H1 (cell line): Measurements from ENCODE around the gene TMTC2. TPM values are rescaled to one million over a fixed set of nuclear protein-coding genes. Genes with fewer than 3 reads are reported as not detected.

Experiments
- CTCF ChIA-PET: fragments of 300-600 bp; sonication (Branson Sonifier 250); formaldehyde crosslinking; loops from one replicate; lab custom pipeline; 2021; ENCODE audit not compliant: partially characterized antibody; lab: Charles Lee
- POLR2A ChIA-PET: fragments of 300-600 bp; sonication (Branson Sonifier 250); formaldehyde crosslinking; loops from one replicate; lab custom pipeline; 2021; ENCODE audit warnings: inconsistent platforms; ENCODE audit not compliant: partially characterized antibody; lab: Charles Lee
- DNase-seq, 2 experiments: peaks; one replicate each; pipeline versions ENCODE4 v3.0.0 to v3.0.0-alpha.2; 2010 to 2022; ENCODE audit warnings: low spot score in 2 of 2, low read depth in 1 of 2, mixed read lengths in 1 of 2
- FAIRE-seq: peaks from 2 replicates; lab custom pipeline; 2011; peaks lifted over from hg19 to GRCh38; lab: Jason Lieb, UNC
- H2AFZ ChIP-seq: 2 replicates; pipeline ENCODE4 v1.8.1; 2012; ENCODE audit warnings: low read length, inconsistent platforms
- H2AK5ac ChIP-seq: 2 replicates; pipeline ENCODE4 v1.6.1; 2013; ENCODE audit warnings: low read depth, low read length
- H2BK120ac ChIP-seq: replicated peaks from 2 replicates; pipeline ENCODE3; 2013; ENCODE audit warnings: low read depth, low read length, inconsistent platforms
- H2BK12ac ChIP-seq: 2 replicates; pipeline ENCODE4 v1.6.1; 2013; ENCODE audit warnings: low read depth, low read length
- H2BK15ac ChIP-seq: 2 replicates; pipeline ENCODE4 v1.6.1; 2013; ENCODE audit warnings: low read length
- H2BK20ac ChIP-seq: 2 replicates; pipeline ENCODE4 v1.6.1; 2013; ENCODE audit warnings: low read length
- H2BK5ac ChIP-seq: 2 replicates; pipeline ENCODE4 v1.6.1; 2013; ENCODE audit warnings: low read depth, low read length
- H3K14ac ChIP-seq: 2 replicates; pipeline ENCODE4 v1.6.1; 2013; ENCODE audit warnings: inconsistent platforms; ENCODE audit not compliant: insufficient read length
- H3K18ac ChIP-seq: 2 replicates; pipeline ENCODE4 v1.6.1; 2013; ENCODE audit warnings: low read length; ENCODE audit errors: extremely low read depth
- H3K23ac ChIP-seq: 2 replicates; pipeline ENCODE4 v1.6.1; 2013; ENCODE audit warnings: inconsistent platforms; ENCODE audit not compliant: insufficient read length
- H3K23me2 ChIP-seq: 2 replicates; pipeline ENCODE4 v1.6.1; 2013; ENCODE audit warnings: low read depth, low read length
- H3K27ac ChIP-seq: 2 replicates; pipeline ENCODE4 v1.6.1; 2011; ENCODE audit warnings: low read depth, low read length, inconsistent platforms
- H3K27me3 ChIP-seq, 4 experiments: replicated peaks in 1 of 4; 1 replicate in 1 of 4; 2 replicates in 3 of 4; pipeline versions ENCODE4 v1.6.1 to v1.8.1; 2011 to 2013; ENCODE audit warnings: low read length in 3 of 4, mild to moderate bottlenecking in 3 of 4, inconsistent platforms in 2 of 4, mixed read lengths in 2 of 4, moderate library complexity in 1 of 4; ENCODE audit not compliant: control insufficient read depth in 3 of 4, insufficient read depth in 3 of 4; ENCODE audit errors: extremely low read depth in 1 of 4
- H3K36me3 ChIP-seq, 4 experiments: 2 replicates each; pipeline versions ENCODE4 v1.6.1 to v1.8.1; 2011 to 2013; ENCODE audit warnings: mild to moderate bottlenecking in 4 of 4, low read length in 3 of 4, moderate library complexity in 2 of 4, control low read depth in 1 of 4, inconsistent platforms in 1 of 4; ENCODE audit not compliant: insufficient read depth in 4 of 4, control insufficient read depth in 2 of 4
- H3K4ac ChIP-seq: replicated peaks from 2 replicates; pipeline ENCODE3; 2013; ENCODE audit warnings: low read length, low read depth, mixed read lengths, inconsistent platforms; ENCODE audit not compliant: insufficient read length
- H3K4me1 ChIP-seq, 4 experiments: replicated peaks in 1 of 4; 1 replicate in 1 of 4; 2 replicates in 3 of 4; pipeline versions ENCODE4 v1.6.1 to v1.8.1; 2011 to 2013; ENCODE audit warnings: low read length in 3 of 4, inconsistent platforms in 2 of 4, mixed read lengths in 1 of 4; ENCODE audit not compliant: insufficient read depth in 4 of 4, control insufficient read depth in 3 of 4
- H3K4me2 ChIP-seq, 2 experiments: 2 replicates each; pipeline versions ENCODE4 v1.6.1 to v1.8.1; 2011 to 2013; ENCODE audit warnings: low read depth in 2 of 2, low read length in 2 of 2, control low read depth in 1 of 2, inconsistent platforms in 1 of 2, mild to moderate bottlenecking in 1 of 2; ENCODE audit not compliant: insufficient read depth in 1 of 2
- H3K4me3 ChIP-seq, 4 experiments: fragments of 200-600, 300-600 bp in 1 of 4; sonication (generic), shearing (Covaris generic), sonication (Bioruptor Twin) in 1 of 4; 2 replicates each; pipeline versions ENCODE4 v1.5.1 to v1.8.1; 2011 to 2016; ENCODE audit warnings: low read length in 4 of 4, low read depth in 3 of 4, control low read depth in 2 of 4, inconsistent platforms in 2 of 4, mild to moderate bottlenecking in 2 of 4, mixed read lengths in 1 of 4, moderate library complexity in 1 of 4; ENCODE audit not compliant: insufficient read depth in 2 of 4; ENCODE audit errors: extremely low read depth in 1 of 4
- H3K56ac ChIP-seq: replicated peaks from 2 replicates; pipeline ENCODE3; 2013; ENCODE audit warnings: low read depth, mild to moderate bottlenecking, mixed read lengths, low read length, inconsistent platforms; ENCODE audit not compliant: insufficient read length
- H3K79me1 ChIP-seq: 2 replicates; pipeline ENCODE4 v1.6.1; 2013; ENCODE audit warnings: low read depth, low read length, control low read depth
- H3K79me2 ChIP-seq, 2 experiments: 2 replicates each; pipeline versions ENCODE4 v1.6.1 to v1.8.1; 2012 to 2013; ENCODE audit warnings: low read length in 2 of 2, mild to moderate bottlenecking in 2 of 2, inconsistent platforms in 1 of 2; ENCODE audit not compliant: insufficient read depth in 2 of 2, control insufficient read depth in 1 of 2
- H3K9ac ChIP-seq, 4 experiments: replicated peaks in 1 of 4; 1 replicate in 1 of 4; 2 replicates in 3 of 4; pipeline versions ENCODE4 v1.6.1 to v1.8.1; 2011 to 2013; ENCODE audit warnings: low read depth in 3 of 4, low read length in 3 of 4, control low read depth in 2 of 4, mild to moderate bottlenecking in 2 of 4, moderate library complexity in 2 of 4, inconsistent platforms in 1 of 4; ENCODE audit errors: extremely low read depth in 1 of 4
- H3K9me3 ChIP-seq, 2 experiments: 2 replicates each; pipeline versions ENCODE4 v1.6.1 to v1.8.1; 2012 to 2013; ENCODE audit warnings: mild to moderate bottlenecking in 2 of 2, moderate library complexity in 2 of 2, control low read depth in 1 of 2, inconsistent platforms in 1 of 2, low read depth in 1 of 2, low read length in 1 of 2, mixed read lengths in 1 of 2; ENCODE audit not compliant: insufficient read depth in 2 of 2
- H4K20me1 ChIP-seq, 2 experiments: replicated peaks in 1 of 2; 2 replicates each; pipeline versions ENCODE3 to v1.8.1; 2011 to 2013; ENCODE audit warnings: inconsistent platforms in 2 of 2, low read length in 2 of 2, mild to moderate bottlenecking in 1 of 2; ENCODE audit not compliant: insufficient read depth in 2 of 2, control insufficient read depth in 1 of 2
- H4K5ac ChIP-seq: 2 replicates; pipeline ENCODE4 v1.6.1; 2013; ENCODE audit warnings: low read length, low read depth, mixed read lengths, inconsistent platforms; ENCODE audit not compliant: insufficient read length
- H4K8ac ChIP-seq: 2 replicates; pipeline ENCODE4 v1.8.0; 2013; ENCODE audit warnings: mild to moderate bottlenecking, moderate library complexity, low read length, inconsistent platforms; ENCODE audit not compliant: insufficient read depth; ENCODE audit errors: extremely low read depth
- H4K91ac ChIP-seq: replicated peaks from 2 replicates; pipeline ENCODE3; 2013; ENCODE audit warnings: low read length, mixed read lengths, inconsistent platforms; ENCODE audit not compliant: insufficient read length
- KDM4A ChIP-seq: IDR thresholded peaks from one replicate; pipeline ENCODE4 v1.7.1; 2012; ENCODE audit warnings: low read depth, mild to moderate bottlenecking, moderate library complexity, low read length, inconsistent platforms; ENCODE audit not compliant: severe bottlenecking
- USF2 ChIP-seq: IDR thresholded peaks from 2 replicates; pipeline ENCODE4 v1.6.1; 2011; ENCODE audit warnings: low read length, improper control_type of control experiment
- WGBS, 2 experiments: shearing (Covaris generic) in 1 of 2; methylation state at CpG; one replicate each; pipeline versions ENCODE4 v1.1.6 to v1.1.7; 2013 to 2015; ENCODE audit warnings: low lambda C conversion rate in 2 of 2, mixed read lengths in 2 of 2, inconsistent platforms in 1 of 2, low coverage in 1 of 2, missing lambda C conversion rate in 1 of 2; ENCODE audit not compliant: insufficient replicate concordance in 2 of 2, insufficient coverage in 1 of 2, insufficient read length in 1 of 2; ENCODE audit errors: extremely low coverage in 1 of 2, missing lambda C conversion rate in 1 of 2; 5-methylcytosine and 5-hydroxymethylcytosine counted together
- polyA plus RNA-seq, 7 experiments: library from polyadenylated mRNA; depleted of rRNA in 3 of 7; stranded (reverse) in 5 of 7; unstranded in 2 of 7; fragments of >200 nt in 5 of 7; fragments of 200-250 nt in 2 of 7; gene quantifications; 1 replicate in 5 of 7; 2 replicates in 1 of 7; 4 replicates in 1 of 7; pipeline versions ENCODE4 v1.2.1 to v1.2.3, GENCODE V29; 2011 to 2013; ENCODE audit warnings: missing spikeins in 2 of 7, mixed read lengths in 2 of 7
- total RNA-seq: library from RNA; stranded (reverse); fragmentation: NEBNext Ultra II Directional; extraction: Animal tissue kit (Norgen Biotek cat#: 25700); gene quantifications from 2 replicates; pipeline ENCODE4 v1.2.1, GENCODE V29; 2021

TMTC2 gene
- total and polyA plus RNA-seq, 2 of the 8 experiments (the other 6 are each of a cell fraction or from before 2014, with no cell fraction given), result 2.3 to 3.9 TPM

GRCh38 chr12:83003026-83003425 lies 316.3 kb downstream of the TMTC2 start:
- H2AK5ac ChIP-seq, result no peak overlapping the region
- no peak overlapping the region for H4K91ac ChIP-seq
- no peak overlapping the region for H3K27ac ChIP-seq
- no peak overlapping the region for H2BK12ac ChIP-seq
- H3K4ac ChIP-seq, result no peak overlapping the region
- TF ChIP-seq USF2 (no peak), KDM4A (no peak)
- no peak overlapping the region for H2BK20ac ChIP-seq
- H3K23ac ChIP-seq, result no peak overlapping the region
- no peak overlapping the region for H3K4me3 ChIP-seq
- H3K4me2 ChIP-seq, result no peak overlapping the region
- no peak overlapping the region for H4K5ac ChIP-seq
- no peak overlapping the region for H3K56ac ChIP-seq
- H3K18ac ChIP-seq, result no peak overlapping the region
- no peaks in the 10 kb centered on the region for H4K20me1 ChIP-seq
- no peak overlapping the region for H2AFZ ChIP-seq
- CTCF ChIA-PET, result no interaction called here
- no peaks in the 10 kb centered on the region for H3K27me3 ChIP-seq
- H3K79me2 ChIP-seq, result no peaks in the 10 kb centered on the region
- no peak overlapping the region for H3K9ac ChIP-seq
- H4K8ac ChIP-seq, result no peak overlapping the region
- POLR2A ChIA-PET, result no interaction called here
- H3K4me1 ChIP-seq, result peaks cover 0 to 11% (median 0%) of the 10 kb centered on the region in 4 experiments; a peak in 1 of 7 replicates
- FAIRE-seq (no peak), DNase-seq (no peak)
- H3K9me3 ChIP-seq, result peaks cover 0 to 9% of the 10 kb centered on the region in 2 experiments; a peak in 2 of 4 replicates
- no peak overlapping the region for H3K14ac ChIP-seq
- H2BK5ac ChIP-seq, result no peak overlapping the region
- no peak overlapping the region for H2BK120ac ChIP-seq
- H2BK15ac ChIP-seq, result no peak overlapping the region
- H3K36me3 ChIP-seq, result peaks cover 0 to 8% (median 1%) of the 10 kb centered on the region in 4 experiments; a peak in 2 of 8 replicates
- 42% methylated on average over 2 of the region's 2 CpGs; no CpG with 5 or more reads in 1 of the 2 experiments for WGBS, 2 experiments
- no peaks in the 10 kb centered on the region for H3K79me1 ChIP-seq
- no peaks in the 10 kb centered on the region for H3K23me2 ChIP-seq
